HFFc6 (cell line): ENCODE data around the gene MRPL2. TPM values are rescaled to one million over a fixed set of nuclear protein-coding genes. Genes with fewer than 3 reads are reported as not detected.

Experiments used
- DNase-seq: peaks from one replicate; pipeline ENCODE4 v3.0.0-alpha.2; 2018
- H3K27ac Mint-ChIP-seq: 2 replicates; pipeline ENCODE4 v1.8.0; 2020; ENCODE audit warnings: mild to moderate bottlenecking, mixed read lengths
- H3K27me3 Mint-ChIP-seq: 2 replicates; pipeline ENCODE4 v1.8.0; 2021; ENCODE audit warnings: mild to moderate bottlenecking, moderate library complexity, mixed read lengths; ENCODE audit not compliant: insufficient read depth
- H3K36me3 Mint-ChIP-seq: 2 replicates; pipeline ENCODE4 v1.8.0; 2021; ENCODE audit warnings: low read depth, mixed read lengths
- H3K4me1 Mint-ChIP-seq: 2 replicates; pipeline ENCODE4 v1.8.0; 2020; ENCODE audit warnings: low read depth, mixed read lengths
- H3K4me3 Mint-ChIP-seq: 2 replicates; pipeline ENCODE4 v1.8.0; 2020; ENCODE audit warnings: mild to moderate bottlenecking, moderate library complexity, mixed read lengths
- H3K9me3 Mint-ChIP-seq: 2 replicates; pipeline ENCODE4 v1.8.0; 2020; ENCODE audit warnings: mild to moderate bottlenecking, mixed read lengths
- long read RNA-seq: library from polyadenylated mRNA; unstranded; transcript quantifications from one replicate; pipeline ENCODE4 v2.0.0, GENCODE V29; 2019
- total RNA-seq, 6 experiments: library from RNA; stranded (reverse); fragmentation: NEBNext Ultra II Directional; extraction: Animal tissue kit (Norgen Biotek cat#: 25700); gene quantifications; 2 replicates in 1 of 6; 3 replicates in 5 of 6; pipeline ENCODE4 v1.2.3, GENCODE V29; 2021
- TF ChIP-seq, protein P1 (sequence below): fragments of 200-600 bp; sonication (generic); IDR thresholded peaks from 2 replicates; pipeline ENCODE4 v1.5.0; 2021; ENCODE audit warnings: antibody characterized with exemption, mild to moderate bottlenecking

MRPL2 gene
- total RNA-seq: 10 to 100 TPM; 52.6 to 62.9 (median 58.7) TPM
- long read RNA-seq, transcript MRPL2-202 (7 exons, 1,588 nt): major isoform, 15 of 25 reads
- long read RNA-seq, partial matches to known transcripts: 0 of 25 reads
- long read RNA-seq, other reads (novel, unspliced or antisense): 4 of 25 reads

DNA sequence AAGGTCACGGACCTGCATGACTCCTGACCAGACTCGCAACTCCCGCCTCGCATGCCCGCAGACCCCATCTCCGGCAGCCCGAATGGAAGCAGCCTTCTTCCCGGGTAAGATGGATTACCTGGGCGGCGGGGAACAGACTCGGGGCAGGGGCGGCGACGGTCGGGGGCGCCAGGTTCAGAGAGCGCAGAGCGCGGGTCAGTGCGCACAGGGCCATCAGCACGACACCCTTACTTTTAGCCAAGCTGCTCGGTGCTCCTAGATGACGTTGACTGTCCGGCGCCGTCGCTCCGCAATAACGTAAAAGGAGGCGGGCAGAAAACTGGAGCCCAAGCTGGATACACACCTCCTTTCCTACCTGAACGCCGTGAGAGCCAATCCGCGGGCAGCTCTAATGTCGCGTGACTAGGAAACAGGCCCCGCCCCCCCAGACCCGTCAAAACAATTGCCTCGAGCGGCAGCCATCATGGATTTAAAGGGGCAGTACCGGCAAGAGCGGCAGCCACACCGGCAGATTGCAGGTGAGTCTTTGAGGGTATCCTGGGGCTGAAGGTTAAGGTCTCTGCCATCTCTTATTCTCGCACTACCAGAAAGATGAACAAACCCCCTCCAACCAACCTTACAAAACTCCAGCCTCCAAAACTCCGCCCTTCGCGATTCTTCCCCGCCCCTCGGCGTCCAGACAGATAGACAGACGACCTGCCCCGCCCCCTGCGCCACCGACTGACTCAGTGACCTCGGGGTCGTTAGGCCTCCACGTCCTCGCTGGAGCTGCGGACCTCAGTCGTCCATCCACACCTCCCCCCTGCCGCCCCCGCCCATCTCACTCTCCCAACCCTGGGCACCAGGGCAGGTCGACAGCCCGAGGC is at the start of gene MRPL2, which contains the start of gene KLC4:
TSS of gene MRPL2 (minus strand) at position 267 of the 866 bp plus-strand sequence. CDS start at position 214, 53 bp downstream.
TSS of gene KLC4 (plus strand) at position 464 of the 866 bp plus-strand sequence. CDS start 1,705 bp downstream, outside the sequence.
- Mint-ChIP-seq H3K4me1 (peaks cover 42% of the 10 kb centered on the region), H3K36me3 (peaks cover 21% of the 10 kb centered on the region), H3K9me3 (no peaks in the 10 kb centered on the region), H3K27ac (peak within 1 kb of the TSS; percentile 96), H3K27me3 (peaks cover 2% of the 10 kb centered on the region; the same call in 1 of the 2 replicates), H3K4me3 (peak within 1 kb of the TSS; percentile 95)
- DNase-seq: peak; percentile 99
- TF ChIP-seq, protein P1, sequence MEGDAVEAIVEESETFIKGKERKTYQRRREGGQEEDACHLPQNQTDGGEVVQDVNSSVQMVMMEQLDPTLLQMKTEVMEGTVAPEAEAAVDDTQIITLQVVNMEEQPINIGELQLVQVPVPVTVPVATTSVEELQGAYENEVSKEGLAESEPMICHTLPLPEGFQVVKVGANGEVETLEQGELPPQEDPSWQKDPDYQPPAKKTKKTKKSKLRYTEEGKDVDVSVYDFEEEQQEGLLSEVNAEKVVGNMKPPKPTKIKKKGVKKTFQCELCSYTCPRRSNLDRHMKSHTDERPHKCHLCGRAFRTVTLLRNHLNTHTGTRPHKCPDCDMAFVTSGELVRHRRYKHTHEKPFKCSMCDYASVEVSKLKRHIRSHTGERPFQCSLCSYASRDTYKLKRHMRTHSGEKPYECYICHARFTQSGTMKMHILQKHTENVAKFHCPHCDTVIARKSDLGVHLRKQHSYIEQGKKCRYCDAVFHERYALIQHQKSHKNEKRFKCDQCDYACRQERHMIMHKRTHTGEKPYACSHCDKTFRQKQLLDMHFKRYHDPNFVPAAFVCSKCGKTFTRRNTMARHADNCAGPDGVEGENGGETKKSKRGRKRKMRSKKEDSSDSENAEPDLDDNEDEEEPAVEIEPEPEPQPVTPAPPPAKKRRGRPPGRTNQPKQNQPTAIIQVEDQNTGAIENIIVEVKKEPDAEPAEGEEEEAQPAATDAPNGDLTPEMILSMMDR: no peak

DNA sequence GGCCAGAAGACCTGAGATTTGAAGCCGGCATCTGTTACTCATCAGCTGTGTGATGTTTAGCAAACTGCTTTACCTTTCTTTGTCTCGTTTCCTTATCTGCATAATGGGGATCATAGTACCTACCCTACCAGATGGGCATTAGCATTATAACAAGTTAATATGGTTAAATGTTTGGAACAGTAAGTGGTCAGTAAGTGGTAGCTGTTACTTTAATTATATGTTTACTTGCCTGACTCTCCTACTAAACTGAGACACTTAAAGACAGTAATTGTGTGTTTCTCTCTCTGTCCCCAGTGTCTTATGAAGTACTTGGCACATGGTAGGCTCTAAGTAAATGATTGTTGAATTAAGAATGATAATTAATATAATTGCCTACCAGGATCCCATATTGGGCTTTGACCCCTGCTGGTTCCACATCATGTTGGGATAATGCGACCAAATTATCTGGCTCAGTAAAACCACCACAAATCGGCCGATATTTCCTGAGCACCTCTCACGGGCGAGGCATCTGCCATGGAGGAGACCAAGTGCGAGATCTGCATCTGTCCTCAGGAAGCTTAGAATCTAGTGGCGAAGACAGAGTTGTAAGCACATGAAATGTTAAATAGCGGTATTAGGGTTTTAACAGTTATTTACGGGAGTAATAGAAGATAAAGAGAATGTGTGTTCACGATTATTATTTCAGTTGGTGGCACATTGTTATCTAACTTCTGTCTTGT is 48.3 kb upstream of the MRPL2 start:
- no peaks in the 10 kb centered on the region for H3K9me3 Mint-ChIP-seq

DNA sequence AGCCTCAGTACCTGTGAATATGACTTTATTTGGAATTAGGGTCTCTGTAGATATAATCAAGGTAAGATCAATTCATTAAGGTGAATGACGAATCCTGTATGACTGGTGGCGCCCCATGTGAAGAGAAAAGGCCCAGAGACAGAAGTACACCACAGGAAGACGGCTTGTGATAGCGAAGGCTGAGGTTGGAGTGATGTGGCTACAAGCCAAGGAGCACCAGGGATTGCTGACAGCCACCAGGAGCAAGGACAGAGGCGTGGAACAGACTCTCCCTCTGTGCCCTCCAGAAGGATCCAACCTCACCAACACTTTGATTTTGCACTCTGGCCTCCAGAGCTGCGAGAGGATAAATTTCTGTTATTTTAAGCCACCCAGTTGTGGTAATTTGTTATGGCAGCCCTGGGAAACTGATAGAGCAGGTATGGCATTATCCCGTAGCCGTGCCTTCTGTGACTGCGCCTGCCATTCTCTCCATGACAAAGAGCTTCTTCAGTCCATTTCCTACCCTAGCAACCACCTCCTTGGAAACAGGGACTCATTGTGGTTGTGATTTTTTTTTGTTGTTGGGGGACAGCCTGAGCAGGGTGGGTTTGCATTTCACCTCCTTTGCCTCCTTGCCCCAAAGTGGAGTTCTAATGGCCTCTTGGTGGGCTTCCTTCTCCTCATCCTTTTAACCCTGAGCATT is 46.4 kb upstream of the MRPL2 start:
- H3K27ac Mint-ChIP-seq: no peak overlapping the region
- H3K27me3 Mint-ChIP-seq: no peaks in the 10 kb centered on the region
- H3K9me3 Mint-ChIP-seq: no peaks in the 10 kb centered on the region
- no peaks in the 10 kb centered on the region for H3K36me3 Mint-ChIP-seq
- TF ChIP-seq, protein P1: no peak
- DNase-seq: no peak
- H3K4me3 Mint-ChIP-seq: no peak overlapping the region
- H3K4me1 Mint-ChIP-seq: no peaks in the 10 kb centered on the region; the same call in 1 of the 2 replicates

More for the DNA sequence above, 48.3 kb upstream of the MRPL2 start:
- Mint-ChIP-seq H3K27me3 (no peaks in the 10 kb centered on the region), H3K36me3 (no peaks in the 10 kb centered on the region), H3K4me1 (no peaks in the 10 kb centered on the region; the same call in 1 of the 2 replicates), H3K27ac (no peak overlapping the region), H3K4me3 (no peak overlapping the region)
- TF ChIP-seq, protein P1: no peak
- no peak for DNase-seq

DNA sequence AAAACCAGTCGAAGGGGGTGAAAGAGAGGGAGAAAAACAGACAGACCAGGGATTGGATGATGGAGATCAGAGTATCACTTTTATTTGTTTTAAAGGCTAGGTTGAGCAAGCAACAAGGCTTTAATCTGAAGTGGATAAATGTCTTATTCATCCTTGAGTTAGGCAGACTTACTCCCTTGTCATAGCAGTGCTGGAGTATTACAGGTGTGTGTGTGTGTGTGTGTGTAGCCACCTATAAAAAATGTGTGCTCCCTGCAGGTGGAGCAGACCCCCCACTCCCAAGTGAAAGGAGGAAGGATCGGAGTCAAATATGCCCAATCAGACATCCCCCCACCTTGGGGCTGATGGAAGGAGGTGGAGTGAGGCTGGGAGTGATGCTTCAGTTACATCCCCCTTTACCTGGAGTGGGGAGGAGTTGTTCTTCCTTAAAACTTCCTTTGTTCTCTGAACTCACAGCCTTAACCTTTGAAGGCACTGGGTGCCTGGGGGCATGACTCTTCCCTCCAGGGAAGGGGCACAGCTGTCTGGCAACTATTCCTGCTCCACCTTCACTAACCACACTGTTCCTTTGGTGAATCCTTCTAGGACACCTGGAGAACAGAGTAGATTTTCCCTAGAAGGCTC is 44.1 kb upstream of the MRPL2 start:
- H3K4me3 Mint-ChIP-seq: no peak overlapping the region
- no peaks in the 10 kb centered on the region for H3K27me3 Mint-ChIP-seq
- H3K9me3 Mint-ChIP-seq: no peaks in the 10 kb centered on the region
- DNase-seq: no peak
- H3K36me3 Mint-ChIP-seq: no peaks in the 10 kb centered on the region
- TF ChIP-seq, protein P1: no peak
- no peak overlapping the region for H3K27ac Mint-ChIP-seq
- H3K4me1 Mint-ChIP-seq: peaks cover 2% of the 10 kb centered on the region; the same call in 1 of the 2 replicates
